HepG2 (cell line): ENCODE data around the gene SETD5. TPM values are rescaled to one million over a fixed set of nuclear protein-coding genes. Genes with fewer than 3 reads are reported as not detected.

Source experiments
- CC2D1A ChIP-seq: sonication (generic); formaldehyde crosslinking; IDR thresholded peaks from 2 replicates; pipeline ENCODE4 v1.8.1; 2023; ENCODE audit warnings: mild to moderate bottlenecking, missing genetic modification reagents
- CEBPB ChIP-seq: IDR thresholded peaks from 2 replicates; pipeline ENCODE4 v1.6.1; 2011; ENCODE audit warnings: low read depth, low read length, improper control_type of control experiment, borderline replicate concordance
- ESRRA ChIP-seq: sonication (generic); formaldehyde crosslinking; IDR thresholded peaks from 2 replicates; pipeline ENCODE4 v1.5.1; 2020; ENCODE audit warnings: mild to moderate bottlenecking, low read depth, missing genetic modification reagents
- ETV5 ChIP-seq: IDR thresholded peaks from 2 replicates; pipeline ENCODE4 v1.6.1; 2018; ENCODE audit warnings: missing biosample characterization, missing genetic modification reagents, inconsistent platforms, borderline replicate concordance
- IRX3 ChIP-seq: sonication (generic); formaldehyde crosslinking; IDR thresholded peaks from 2 replicates; pipeline ENCODE4 v1.8.1; 2023; ENCODE audit warnings: mild to moderate bottlenecking, low read depth, missing genetic modification reagents, borderline replicate concordance
- KMT2A ChIP-seq: sonication (generic); formaldehyde crosslinking; IDR thresholded peaks from 2 replicates; pipeline ENCODE4 v1.4.0; 2020; ENCODE audit warnings: missing genetic modification reagents
- MIER2 ChIP-seq: IDR thresholded peaks from 2 replicates; pipeline ENCODE4 v1.6.1; 2016; ENCODE audit warnings: missing biosample characterization, missing genetic modification reagents
- PPARG ChIP-seq: conservative IDR thresholded peaks from 2 replicates; pipeline ENCODE4 v1.6.1; 2016; ENCODE audit warnings: missing biosample characterization, missing genetic modification reagents
- SIN3B ChIP-seq: fragments of 150-350 bp; IDR thresholded peaks from 2 replicates; pipeline ENCODE4 v1.6.1; 2014; ENCODE audit warnings: low read length
- TARDBP ChIP-seq: sonication (generic); formaldehyde crosslinking; IDR thresholded peaks from 2 replicates; pipeline ENCODE4 v1.8.0; 2022; ENCODE audit warnings: mild to moderate bottlenecking, missing genetic modification reagents
- ZBTB3 ChIP-seq: sonication (generic); formaldehyde crosslinking; IDR thresholded peaks from 2 replicates; pipeline ENCODE4 v1.4.0; 2020; ENCODE audit warnings: low read depth, mild to moderate bottlenecking, moderate library complexity, missing genetic modification reagents, borderline replicate concordance
- ZBTB38 ChIP-seq: sonication (generic); formaldehyde crosslinking; IDR thresholded peaks from 2 replicates; pipeline ENCODE4 v1.5.1; 2020; ENCODE audit warnings: mild to moderate bottlenecking, missing genetic modification reagents
- ZNF230 ChIP-seq: sonication (generic); formaldehyde crosslinking; IDR thresholded peaks from 2 replicates; pipeline ENCODE4 v1.4.0; 2020; ENCODE audit warnings: mild to moderate bottlenecking, missing genetic modification reagents
- ZNF274 ChIP-seq: sonication (generic); formaldehyde crosslinking; IDR thresholded peaks from 2 replicates; pipeline ENCODE4 v1.5.1; 2020; ENCODE audit warnings: mild to moderate bottlenecking, missing genetic modification reagents
- ZNF292 ChIP-seq: sonication (generic); formaldehyde crosslinking; IDR thresholded peaks from 2 replicates; pipeline ENCODE4 v1.8.1; 2022; ENCODE audit warnings: mild to moderate bottlenecking, low read depth, missing genetic modification reagents, borderline replicate concordance
- ZNF547 ChIP-seq: sonication (generic); formaldehyde crosslinking; IDR thresholded peaks from 2 replicates; pipeline ENCODE4 v1.5.1; 2020; ENCODE audit warnings: mild to moderate bottlenecking, missing genetic modification reagents
- ZNF720 ChIP-seq: sonication (generic); formaldehyde crosslinking; IDR thresholded peaks from 2 replicates; pipeline ENCODE4 v1.4.0; 2020; ENCODE audit warnings: missing genetic modification reagents
- polyA plus RNA-seq, 8 experiments: library from polyadenylated mRNA; depleted of rRNA in 3 of 8; stranded (reverse) in 7 of 8; unstranded in 1 of 8; fragments of >200 nt; fragmentation: Illumina TruSeq in 4 of 8; extraction: Trizol in 4 of 8; gene quantifications; 2 replicates each; pipeline versions ENCODE4 v1.2.1 to v1.2.3, GENCODE V29; 2011 to 2016; ENCODE audit warnings: low read depth in 4 of 8, missing spikeins in 1 of 8, mixed read lengths in 1 of 8; ENCODE audit not compliant: insufficient read depth in 1 of 8
- total RNA-seq, 5 experiments: library from RNA; depleted of rRNA; stranded (reverse); fragments of >200 nt; fragmentation: Illumina TruSeq; extraction: Trizol; gene quantifications; 2 replicates each; pipeline ENCODE4 v1.2.3, GENCODE V29; 2016; ENCODE audit warnings: low read depth in 1 of 5
- TF ChIP-seq, protein P1 (sequence below): sonication (generic); formaldehyde crosslinking; IDR thresholded peaks from 2 replicates; pipeline ENCODE4 v1.4.0; 2020; ENCODE audit warnings: missing genetic modification reagents, borderline replicate concordance
- TF ChIP-seq, protein P2 (sequence below): sonication (generic); formaldehyde crosslinking; IDR thresholded peaks from 2 replicates; pipeline ENCODE4 v1.9.0; 2021; ENCODE audit warnings: missing genetic modification reagents, mild to moderate bottlenecking, borderline replicate concordance
- TF ChIP-seq, protein P3 (sequence below): sonication (generic); formaldehyde crosslinking; IDR thresholded peaks from 2 replicates; pipeline ENCODE4 v1.8.0; 2022; ENCODE audit warnings: missing genetic modification reagents, mild to moderate bottlenecking, inconsistent platforms, borderline replicate concordance
- TF ChIP-seq, protein P4 (sequence below): IDR thresholded peaks from 2 replicates; pipeline ENCODE4 v1.6.1; 2016; ENCODE audit warnings: low read depth

The SETD5 gene
- total and polyA plus RNA-seq, 2 of the 13 experiments (the other 11 are each of a cell fraction or from before 2014, with no cell fraction given) = 46.8 to 95.8 TPM

DNA sequence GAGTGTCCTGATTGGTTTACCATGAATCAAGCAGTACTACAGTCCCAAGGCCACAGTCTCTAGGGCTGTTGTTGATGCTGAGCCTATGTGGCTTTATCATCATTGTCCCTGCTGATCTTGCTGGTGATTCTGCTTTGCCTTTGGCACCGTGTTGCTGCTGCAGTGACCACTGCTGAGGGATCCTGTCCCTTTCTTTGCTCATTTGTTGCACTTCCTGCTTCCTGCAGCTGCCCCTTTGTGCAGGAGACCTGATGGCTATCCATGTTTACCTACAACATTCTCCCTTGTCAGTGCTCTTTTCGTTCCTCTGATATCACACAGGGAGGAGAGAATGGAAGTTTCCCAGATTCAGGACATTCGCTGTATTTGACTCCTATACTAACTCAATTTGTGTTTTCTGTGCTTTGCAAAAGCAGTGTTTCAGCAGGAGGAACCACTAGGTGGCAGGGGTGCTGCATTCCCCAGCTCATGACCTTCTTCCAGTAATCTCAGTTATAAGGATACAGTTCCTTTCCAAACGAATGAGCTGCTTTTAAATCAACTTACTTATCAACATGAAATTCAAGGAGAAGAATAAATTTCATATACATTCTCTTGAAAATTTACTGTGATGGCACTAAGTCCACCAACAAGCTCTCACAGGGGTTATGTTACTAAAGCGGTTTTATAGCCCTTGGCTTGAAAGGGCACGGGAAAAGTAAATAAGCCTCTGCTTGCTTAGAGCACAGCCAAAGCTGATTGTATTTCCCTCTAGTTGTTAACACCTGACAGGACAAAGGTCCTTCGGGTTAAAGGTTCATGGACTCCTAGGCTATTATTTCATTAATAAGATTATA lies 44.3 kb upstream of the SETD5 start (continued):
- TF ChIP-seq, protein P1, sequence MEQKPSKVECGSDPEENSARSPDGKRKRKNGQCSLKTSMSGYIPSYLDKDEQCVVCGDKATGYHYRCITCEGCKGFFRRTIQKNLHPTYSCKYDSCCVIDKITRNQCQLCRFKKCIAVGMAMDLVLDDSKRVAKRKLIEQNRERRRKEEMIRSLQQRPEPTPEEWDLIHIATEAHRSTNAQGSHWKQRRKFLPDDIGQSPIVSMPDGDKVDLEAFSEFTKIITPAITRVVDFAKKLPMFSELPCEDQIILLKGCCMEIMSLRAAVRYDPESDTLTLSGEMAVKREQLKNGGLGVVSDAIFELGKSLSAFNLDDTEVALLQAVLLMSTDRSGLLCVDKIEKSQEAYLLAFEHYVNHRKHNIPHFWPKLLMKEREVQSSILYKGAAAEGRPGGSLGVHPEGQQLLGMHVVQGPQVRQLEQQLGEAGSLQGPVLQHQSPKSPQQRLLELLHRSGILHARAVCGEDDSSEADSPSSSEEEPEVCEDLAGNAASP (CRISPR knock-in tag) = 0 out of 2 replicates have a peak, but pooled peaks have one; percentile 30
- TF ChIP-seq IRX3 (CRISPR knock-in tag) = no peak
- TF ChIP-seq TARDBP (CRISPR knock-in tag) = 0 out of 2 replicates have a peak, but pooled peaks have one; percentile 9
- TF ChIP-seq CEBPB = no peak
- TF ChIP-seq SIN3B = no peak
- no peak for TF ChIP-seq ZNF274
- peak; percentile 59; the same call in 1 of the 2 replicates for TF ChIP-seq ETV5
- TF ChIP-seq ZBTB3 = 0 out of 2 replicates have a peak, but pooled peaks have one; percentile 33
- peak; percentile 29; the same call in 1 of the 2 replicates for TF ChIP-seq ZNF292 (CRISPR knock-in tag)
- TF ChIP-seq PPARG (CRISPR knock-in tag) = peak; percentile 90
- TF ChIP-seq ZNF547 (CRISPR knock-in tag) = peak; percentile 26; the same call in 1 of the 2 replicates
- no peak for TF ChIP-seq ZBTB38 (CRISPR knock-in tag)
- no peak for TF ChIP-seq CC2D1A (CRISPR knock-in tag)
- TF ChIP-seq, protein P2, sequence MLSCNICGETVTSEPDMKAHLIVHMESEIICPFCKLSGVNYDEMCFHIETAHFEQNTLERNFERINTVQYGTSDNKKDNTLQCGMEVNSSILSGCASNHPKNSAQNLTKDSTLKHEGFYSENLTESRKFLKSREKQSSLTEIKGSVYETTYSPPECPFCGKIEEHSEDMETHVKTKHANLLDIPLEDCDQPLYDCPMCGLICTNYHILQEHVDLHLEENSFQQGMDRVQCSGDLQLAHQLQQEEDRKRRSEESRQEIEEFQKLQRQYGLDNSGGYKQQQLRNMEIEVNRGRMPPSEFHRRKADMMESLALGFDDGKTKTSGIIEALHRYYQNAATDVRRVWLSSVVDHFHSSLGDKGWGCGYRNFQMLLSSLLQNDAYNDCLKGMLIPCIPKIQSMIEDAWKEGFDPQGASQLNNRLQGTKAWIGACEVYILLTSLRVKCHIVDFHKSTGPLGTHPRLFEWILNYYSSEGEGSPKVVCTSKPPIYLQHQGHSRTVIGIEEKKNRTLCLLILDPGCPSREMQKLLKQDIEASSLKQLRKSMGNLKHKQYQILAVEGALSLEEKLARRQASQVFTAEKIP (CRISPR knock-in tag) = no peak
- peak; percentile 39; the same call in 1 of the 2 replicates for TF ChIP-seq KMT2A
- TF ChIP-seq ZNF720 = 0 out of 2 replicates have a peak, but pooled peaks have one; percentile 34
- TF ChIP-seq ZNF230 (CRISPR knock-in tag) = peak; percentile 84
- 0 out of 2 replicates have a peak, but pooled peaks have one; percentile 19 for TF ChIP-seq MIER2 (CRISPR knock-in tag)
- TF ChIP-seq, protein P3, sequence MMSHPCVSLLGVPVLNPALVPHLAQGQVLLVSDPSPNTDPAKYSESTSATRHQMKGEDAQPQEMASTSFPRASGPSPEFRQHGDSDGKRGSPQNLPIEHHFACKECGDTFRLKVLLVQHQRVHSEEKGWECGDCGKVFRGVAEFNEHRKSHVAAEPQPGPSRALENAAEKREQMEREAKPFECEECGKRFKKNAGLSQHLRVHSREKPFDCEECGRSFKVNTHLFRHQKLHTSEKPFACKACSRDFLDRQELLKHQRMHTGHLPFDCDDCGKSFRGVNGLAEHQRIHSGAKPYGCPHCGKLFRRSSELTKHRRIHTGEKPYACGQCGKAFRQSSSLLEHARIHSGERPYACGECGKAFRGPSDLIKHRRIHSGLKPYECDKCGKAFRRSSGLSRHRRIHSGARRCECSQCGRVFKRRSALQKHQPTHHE (CRISPR knock-in tag) = no peak
- TF ChIP-seq, protein P4, sequence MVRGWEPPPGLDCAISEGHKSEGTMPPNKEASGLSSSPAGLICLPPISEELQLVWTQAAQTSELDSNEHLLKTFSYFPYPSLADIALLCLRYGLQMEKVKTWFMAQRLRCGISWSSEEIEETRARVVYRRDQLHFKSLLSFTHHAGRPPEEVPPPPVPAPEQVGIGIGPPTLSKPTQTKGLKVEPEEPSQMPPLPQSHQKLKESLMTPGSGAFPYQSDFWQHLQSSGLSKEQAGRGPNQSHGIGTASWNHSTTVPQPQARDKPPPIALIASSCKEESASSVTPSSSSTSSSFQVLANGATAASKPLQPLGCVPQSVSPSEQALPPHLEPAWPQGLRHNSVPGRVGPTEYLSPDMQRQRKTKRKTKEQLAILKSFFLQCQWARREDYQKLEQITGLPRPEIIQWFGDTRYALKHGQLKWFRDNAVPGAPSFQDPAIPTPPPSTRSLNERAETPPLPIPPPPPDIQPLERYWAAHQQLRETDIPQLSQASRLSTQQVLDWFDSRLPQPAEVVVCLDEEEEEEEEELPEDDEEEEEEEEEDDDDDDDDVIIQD = 0 out of 2 replicates have a peak, but pooled peaks have one; percentile 40
- TF ChIP-seq ESRRA = no peak
